Aorta (tissue), 5 donors: ENCODE data around the gene GPRC5C. TPM values are rescaled to one million over a fixed set of nuclear protein-coding genes. Genes with fewer than 3 reads are reported as not detected.

ENCODE experiments used
- ATAC-seq: fragments of 200-7000 bp; cut with Tn5 transposase; one replicate; pipeline ENCODE4 v1.9.1; 2022; ENCODE audit warnings: moderate library complexity; ENCODE audit not compliant: low FRiP score
- DNase-seq, 2 donors: peaks; one replicate each; pipeline ENCODE4 v3.0.0-alpha.2; 2020
- H3K27ac ChIP-seq, 2 donors: one replicate each; pipeline ENCODE4 v1.5.1; 2013; ENCODE audit warnings: low read length in 2 of 2, mild to moderate bottlenecking in 2 of 2, moderate library complexity in 2 of 2, control low read depth in 1 of 2, inconsistent platforms in 1 of 2, low read depth in 1 of 2
- H3K27me3 ChIP-seq, 2 donors: one replicate each; pipeline ENCODE4 v1.6.1; 2013; ENCODE audit warnings: control low read depth in 1 of 2, low read length in 1 of 2, mild to moderate bottlenecking in 1 of 2, moderate library complexity in 1 of 2; ENCODE audit not compliant: insufficient read depth in 2 of 2, control insufficient read depth in 1 of 2
- H3K36me3 ChIP-seq, 2 donors: one replicate each; pipeline ENCODE4 v1.6.1; 2013; ENCODE audit warnings: control low read depth in 1 of 2, low read length in 1 of 2, mild to moderate bottlenecking in 1 of 2; ENCODE audit not compliant: insufficient read depth in 2 of 2, control insufficient read depth in 1 of 2
- H3K4me1 ChIP-seq, 2 donors: one replicate each; pipeline ENCODE4 v1.6.1; 2013; ENCODE audit warnings: low read length in 2 of 2, control low read depth in 1 of 2, mild to moderate bottlenecking in 1 of 2, moderate library complexity in 1 of 2; ENCODE audit not compliant: insufficient read depth in 2 of 2, control insufficient read depth in 1 of 2
- H3K4me3 ChIP-seq, 2 donors: one replicate each; pipeline ENCODE4 v1.5.1; 2013; ENCODE audit warnings: low read length in 2 of 2, control low read depth in 1 of 2, mild to moderate bottlenecking in 1 of 2
- H3K9me3 ChIP-seq: one replicate; pipeline ENCODE4 v1.6.1; 2013; ENCODE audit warnings: mild to moderate bottlenecking, low read length; ENCODE audit not compliant: control insufficient read depth
- WGBS, 2 donors: extraction: QIAGEN DNeasy Blood & Tissue Kit; methylation state at CpG; one replicate each; pipeline ENCODE4 v1.1.7; 2013; 5-methylcytosine and 5-hydroxymethylcytosine counted together
- intact Hi-C, 2 donors: fragments of 100-400 bp; cut with DNase I; formaldehyde crosslinking; loops; one replicate each; pipeline versions ENCODE4 v1.14.2 to v1.15.0; 2022
- polyA plus RNA-seq, 2 donors: library from polyadenylated mRNA; stranded (reverse); fragments of 200-250 nt; gene quantifications; one replicate each; pipeline ENCODE4 v1.2.3, GENCODE V29; 2013
- total RNA-seq, 2 donors: library from RNA; stranded (reverse); fragmentation: NEBNext Ultra II Directional; extraction: Animal tissue kit (Norgen Biotek cat#: 25700); gene quantifications; one replicate each; pipeline ENCODE4 v1.2.1, GENCODE V29; 2021
- donor health status: healthy with polysubstance abuse.
- donor health status: Bipolar disorder and iron deficiency.
- donor health status: DM: no; HTN: no; CAD: no.
- donor health status: DM: no; HTN: no; CAD: no.
- donor health status: DM: yes; HTN: yes; CAD: no.

The GPRC5C gene
- total and polyA plus RNA-seq, 4 donors, result 31.6 to 59.4 (median 47.7) TPM

GRCh38 chr17:74490716-74491115, 58.8 kb downstream of the GPRC5C start:
- no peaks in the 10 kb centered on the region for H3K4me1 ChIP-seq
- no peak for ATAC-seq
- 80 to 83% methylated on average over 9 of the region's 9 CpGs for WGBS, 2 donors

GRCh38 chr17:74491626-74492025, 59.7 kb downstream of the GPRC5C start:
- intact Hi-C loops, result loop anchor here (2.0 to 5.0 kb wide), 2 partner anchors 123 to 124 kb away; partner anchors contain the start of gene GPR142 (in 1 of the 2)
- WGBS, 2 donors, result 79 to 83% methylated on average over 7 of the region's 7 CpGs
- ATAC-seq (no peak), DNase-seq (no peak)
- H3K4me1 ChIP-seq, result no peaks in the 10 kb centered on the region
- H3K36me3 ChIP-seq, result no peaks in the 10 kb centered on the region
- no peaks in the 10 kb centered on the region for H3K9me3 ChIP-seq
- no peaks in the 10 kb centered on the region for H3K27me3 ChIP-seq
- H3K27ac ChIP-seq, result no peak overlapping the region
- H3K4me3 ChIP-seq, result no peak overlapping the region

More at GRCh38 chr17:74490716-74491115, 58.8 kb downstream of the GPRC5C start:
- H3K27ac ChIP-seq, result no peak overlapping the region
- no peaks in the 10 kb centered on the region for H3K27me3 ChIP-seq
- H3K36me3 ChIP-seq, result no peaks in the 10 kb centered on the region
- no peak overlapping the region for H3K4me3 ChIP-seq
- no peaks in the 10 kb centered on the region for H3K9me3 ChIP-seq
- DNase-seq, result no peak
- intact Hi-C loops, result loop anchor here in 1 of 2 donors (5.0 kb wide), 1 partner anchor 123 kb away; the partner anchor contains the start of gene GPR142

- ATAC-seq (peak; percentile 78), DNase-seq (peak; percentile 77 to 85)
- no peak overlapping the region for H3K4me3 ChIP-seq
- no peaks in the 10 kb centered on the region for H3K4me1 ChIP-seq
- no peaks in the 10 kb centered on the region for H3K27me3 ChIP-seq
- H3K36me3 ChIP-seq, result no peaks in the 10 kb centered on the region
- WGBS, 2 donors, result 10 to 24% methylated on average over 11 of the region's 11 CpGs
- H3K9me3 ChIP-seq, result no peaks in the 10 kb centered on the region
- no peak overlapping the region for H3K27ac ChIP-seq
- intact Hi-C loops, result loop anchor here (2.0 to 5.0 kb wide), 2 partner anchors 125 to 126 kb away; partner anchors contain the start of gene GPR142 (in 1 of the 2)
Observed at GRCh38 chr17:74493331-74493833, 61.5 kb downstream of the GPRC5C start.

Other genes with a start within 250 kb of the GPRC5C start
- 100 to 1,000 TPM; 597 to 622 TPM for gene RPL38, start 228.4 kb upstream of the GPRC5C start, total RNA-seq
- 1,000 to 10,000 TPM; 1,364 to 2,568 TPM for gene RPL38, start 228.4 kb upstream of the GPRC5C start, polyA plus RNA-seq
- 10 to 100 TPM in 1 of 2 donors, 1 to 10 TPM in 1; 4.4 to 13.0 TPM for gene TTYH2, start 218.5 kb upstream of the GPRC5C start, total RNA-seq
- gene TTYH2, start 218.5 kb upstream of the GPRC5C start, polyA plus RNA-seq, result 1 to 10 TPM; 3.1 to 4.4 TPM
- gene DNAI2, start 157.9 kb upstream of the GPRC5C start, total RNA-seq, result not detected
- not detected for gene DNAI2, start 157.9 kb upstream of the GPRC5C start, polyA plus RNA-seq
- 1 to 10 TPM; 4.4 to 5.1 TPM for gene KIF19, start 105.9 kb upstream of the GPRC5C start, total RNA-seq
- not detected for gene KIF19, start 105.9 kb upstream of the GPRC5C start, polyA plus RNA-seq
- gene BTBD17, start 70.2 kb upstream of the GPRC5C start, total RNA-seq, result not detected
- not detected for gene BTBD17, start 70.2 kb upstream of the GPRC5C start, polyA plus RNA-seq
- gene GPR142, start 64.6 kb upstream of the GPRC5C start, total RNA-seq, result 1 to 10 TPM in 1 of 2 donors, not detected in 1; 2.1 TPM
- gene GPR142, start 64.6 kb upstream of the GPRC5C start, polyA plus RNA-seq, result not detected
- 10 to 100 TPM; 10.3 to 10.4 TPM for gene CD300A, start 34.5 kb downstream of the GPRC5C start, total RNA-seq
- gene CD300A, start 34.5 kb downstream of the GPRC5C start, polyA plus RNA-seq, result 1 to 10 TPM; 2.6 to 9.1 TPM
- gene CD300LB, start 99.4 kb downstream of the GPRC5C start, total RNA-seq, result 1 to 10 TPM; 1.3 to 1.6 TPM
- 1 to 10 TPM in 1 of 2 donors, not detected in 1; 1.1 TPM for gene CD300LB, start 99.4 kb downstream of the GPRC5C start, polyA plus RNA-seq
- 1 to 10 TPM; 2.2 to 2.9 TPM for gene CD300C, start 114.0 kb downstream of the GPRC5C start, total RNA-seq
- gene CD300C, start 114.0 kb downstream of the GPRC5C start, polyA plus RNA-seq, result under 1 TPM; 0.28 to 0.88 TPM
- not detected for gene CD300H, start 135.4 kb downstream of the GPRC5C start, total RNA-seq
- not detected for gene CD300H, start 135.4 kb downstream of the GPRC5C start, polyA plus RNA-seq
- gene CD300LD, start 160.2 kb downstream of the GPRC5C start, total RNA-seq, result not detected
- gene CD300LD, start 160.2 kb downstream of the GPRC5C start, polyA plus RNA-seq, result under 1 TPM in 1 of 2 donors, not detected in 1; 0.75 TPM
- 1 to 10 TPM; 2.8 to 4.3 TPM for gene CD300E, start 191.7 kb downstream of the GPRC5C start, total RNA-seq
- gene CD300E, start 191.7 kb downstream of the GPRC5C start, polyA plus RNA-seq, result under 1 TPM in 1 of 2 donors, not detected in 1; 0.18 TPM